Measurements from ENCODE around the gene PDZK1IP1. TPM values are rescaled to one million over a fixed set of nuclear protein-coding genes. Genes with fewer than 3 reads are reported as not detected.

Gene PDZK1IP1
- total RNA-seq, 2 donors from 2014 or later = 0.76 to 1.0 TPM

GRCh38 chr1:47184822-47185677 is 4.8 kb downstream of the PDZK1IP1 start:
- intact Hi-C loops (cut with DNase I) = loop anchor here (10.0 kb wide), 3 partner anchors 80 to 530 kb away; partner anchors contain the start of gene FOXD2 (in 1 of the 2)
- peak; percentile 69 for DNase-seq (ENCODE audit: low spot score)

GRCh38 chr1:47184090-47184821 is 5.6 kb downstream of the PDZK1IP1 start:
- no peak for DNase-seq (ENCODE audit: low spot score)
- intact Hi-C loops (cut with DNase I) = loop anchor here (10.0 kb wide), 3 partner anchors 81 to 531 kb away; partner anchors contain the start of gene FOXD2 (in 1 of the 2)

GRCh38 chr1:47183308-47184089 is 6.3 kb downstream of the PDZK1IP1 start:
- intact Hi-C loops (cut with DNase I) = loop anchor here (10.0 kb wide), 3 partner anchors 81 to 531 kb away; partner anchors contain the start of gene FOXD2 (in 1 of the 2)
- DNase-seq (ENCODE audit: low spot score) = peak; percentile 50

- intact Hi-C loops (cut with DNase I) = loop anchor here (10.0 kb wide), 3 partner anchors 82 to 532 kb away; partner anchors contain the start of gene FOXD2 (in 1 of the 2)
- DNase-seq (ENCODE audit: low spot score) = peak; percentile 64
Observed at GRCh38 chr1:47182676-47183235, 7.1 kb downstream of the PDZK1IP1 start.

GRCh38 chr1:47181955-47182675 is 7.7 kb downstream of the PDZK1IP1 start:
- DNase-seq (ENCODE audit: low spot score) = peak; percentile 61
- intact Hi-C loops (cut with DNase I) = loop anchor here (10.0 kb wide), 3 partner anchors 83 to 533 kb away; partner anchors contain the start of gene FOXD2 (in 1 of the 2)

- DNase-seq (ENCODE audit: low spot score) = peak; percentile 60
- intact Hi-C loops (cut with DNase I) = loop anchor here (10.0 kb wide), 3 partner anchors 83 to 533 kb away; partner anchors contain the start of gene FOXD2 (in 1 of the 2)
Observed at GRCh38 chr1:47181095-47181954, 8.5 kb downstream of the PDZK1IP1 start.

- intact Hi-C loops (cut with DNase I) = loop anchor here (10.0 kb wide), 3 partner anchors 84 to 534 kb away; partner anchors contain the start of gene FOXD2 (in 1 of the 2)
- DNase-seq (ENCODE audit: low spot score) = peak; percentile 44
Observed at GRCh38 chr1:47180603-47181094, 9.2 kb downstream of the PDZK1IP1 start.

- intact Hi-C loops (cut with DNase I) = loop anchor here (10.0 kb wide), 3 partner anchors 85 to 535 kb away; partner anchors contain the start of gene FOXD2 (in 1 of the 2)
- DNase-seq (ENCODE audit: low spot score) = peak; percentile 37
Observed at GRCh38 chr1:47179988-47180563, 9.8 kb downstream of the PDZK1IP1 start.

- peak; percentile 98 for DNase-seq (ENCODE audit: low spot score)
- intact Hi-C loops (cut with DNase I) = no loop called here
Observed at GRCh38 chr1:47179017-47179987, 10.5 kb downstream of the PDZK1IP1 start.

GRCh38 chr1:47178654-47179016 is 11.2 kb downstream of the PDZK1IP1 start:
- DNase-seq (ENCODE audit: low spot score) = peak; percentile 58

GRCh38 chr1:47178020-47178419 is 11.8 kb downstream of the PDZK1IP1 start:
- intact Hi-C loops (cut with DNase I) = no loop called here
- peak; percentile 36 for DNase-seq (ENCODE audit: low spot score)

More at GRCh38 chr1:47178654-47179016, 11.2 kb downstream of the PDZK1IP1 start:
- intact Hi-C loops (cut with DNase I) = no loop called here

- peak; percentile 72 for DNase-seq (ENCODE audit: low spot score)
- intact Hi-C loops (cut with DNase I) = no loop called here
Observed at GRCh38 chr1:47175227-47175934, 14.5 kb downstream of the PDZK1IP1 start.

- DNase-seq (ENCODE audit: low spot score) = no peak
- intact Hi-C loops (cut with DNase I) = no loop called here
Observed at GRCh38 chr1:47174656-47175020, 15.2 kb downstream of the PDZK1IP1 start.

GRCh38 chr1:47172782-47173181 is 17.1 kb downstream of the PDZK1IP1 start:
- DNase-seq (ENCODE audit: low spot score) = peak; percentile 26
- intact Hi-C loops (cut with DNase I) = no loop called here

- intact Hi-C loops (cut with DNase I) = no loop called here
- no peak for DNase-seq (ENCODE audit: low spot score)
Observed at GRCh38 chr1:47164552-47164951, 25.3 kb downstream of the PDZK1IP1 start.

Data from posterior vena cava (tissue), 2 donors.